GM12891 (cell line): Measurements from ENCODE around the gene SPSB3.

Source experiments
- PAX5 ChIP-seq: IDR thresholded peaks from 2 replicates; pipeline ENCODE4 v1.6.1; 2011; ENCODE audit warnings: low read length, moderate library complexity, mild to moderate bottlenecking; ENCODE audit not compliant: insufficient read depth, severe bottlenecking
- POLR2A ChIP-seq: IDR thresholded peaks from 2 replicates; pipeline ENCODE4 v1.6.1; 2011; ENCODE audit warnings: low read depth, low read length, control low read depth
- POLR2AphosphoS5 ChIP-seq: IDR thresholded peaks from 2 replicates; pipeline ENCODE4 v1.6.1; 2011; ENCODE audit warnings: low read depth, low read length, control low read depth
- SPI1 ChIP-seq: IDR thresholded peaks from 2 replicates; pipeline ENCODE4 v1.6.1; 2011; ENCODE audit warnings: low read depth, low read length, control low read depth
- TAF1 ChIP-seq: IDR thresholded peaks from 2 replicates; pipeline ENCODE4 v1.6.1; 2011; ENCODE audit warnings: low read depth, low read length, control low read depth

DNA sequence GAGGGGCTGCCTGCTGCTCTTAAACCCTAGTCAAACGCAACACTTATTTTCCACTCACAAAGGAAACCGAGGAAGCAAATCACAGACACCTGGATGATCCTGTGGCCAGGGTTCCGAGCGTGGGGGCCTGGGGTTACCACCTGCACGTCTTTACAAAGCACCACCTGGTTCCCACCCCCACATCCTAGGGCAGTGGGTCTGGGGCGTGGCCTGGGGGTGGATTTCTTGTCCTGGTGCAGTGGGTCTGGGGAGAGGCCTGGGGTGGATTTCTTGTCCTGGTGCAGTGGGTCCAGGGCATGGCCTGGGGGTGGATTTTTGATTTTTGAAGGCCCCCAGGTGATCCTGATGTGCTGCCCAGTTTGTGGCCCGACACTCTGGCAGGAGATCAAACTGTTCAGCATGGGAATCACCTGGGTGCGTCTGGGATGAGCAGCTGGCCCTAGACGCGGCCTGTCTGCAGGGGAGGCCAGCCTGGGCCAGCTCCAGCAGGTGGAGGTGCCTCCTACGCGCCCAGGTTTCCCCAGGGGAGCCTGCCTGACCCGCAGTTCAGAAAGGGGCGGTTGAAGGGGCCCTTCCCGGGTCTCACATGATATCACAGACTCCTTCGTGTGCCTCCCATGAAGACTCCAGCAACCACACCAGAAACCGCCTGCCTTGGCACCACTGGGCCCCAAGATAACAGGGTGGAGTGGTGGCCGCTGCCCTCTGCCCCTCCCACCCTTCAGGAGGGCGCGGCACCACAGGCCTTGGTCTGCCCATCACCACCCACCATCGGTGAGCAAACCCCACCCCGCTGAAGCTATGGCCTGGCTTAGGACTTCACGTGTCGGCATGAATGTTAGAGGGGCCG, 38.0 kb upstream of the SPSB3 start:
- TF ChIP-seq POLR2AphosphoS5 (no peak), POLR2A (no peak), PAX5 (no peak), TAF1 (no peak), SPI1 (no peak)
